H9 (cell line): Measurements from ENCODE around the gene ISX. TPM values are rescaled to one million over a fixed set of nuclear protein-coding genes. Genes with fewer than 3 reads are reported as not detected.

Experiments used
- DNase-seq: peaks from one replicate; pipeline ENCODE4 v3.0.0-alpha.2; 2017
- H2AFZ ChIP-seq: one replicate; pipeline ENCODE4 v1.6.1; 2013; ENCODE audit warnings: mild to moderate bottlenecking, low read length, control low read depth, moderate library complexity
- H2AK5ac ChIP-seq: 2 replicates; pipeline ENCODE4 v1.6.1; 2013; ENCODE audit warnings: low read length, control low read depth, mixed read lengths; ENCODE audit not compliant: insufficient read length
- H2BK120ac ChIP-seq: one replicate; pipeline ENCODE4 v1.6.1; 2013; ENCODE audit warnings: low read depth, mild to moderate bottlenecking, low read length, control low read depth, inconsistent platforms; ENCODE audit not compliant: poor library complexity, severe bottlenecking
- H2BK12ac ChIP-seq: 2 replicates; pipeline ENCODE4 v1.6.1; 2013; ENCODE audit warnings: low read length, control low read depth, mixed read lengths, low read depth; ENCODE audit not compliant: insufficient read length
- H2BK15ac ChIP-seq: 2 replicates; pipeline ENCODE4 v1.6.1; 2013; ENCODE audit warnings: low read depth, low read length, control low read depth
- H2BK20ac ChIP-seq: one replicate; pipeline ENCODE4 v1.6.1; 2013; ENCODE audit warnings: low read depth, mild to moderate bottlenecking, low read length, control low read depth, inconsistent platforms; ENCODE audit not compliant: poor library complexity, severe bottlenecking
- H2BK5ac ChIP-seq: 2 replicates; pipeline ENCODE4 v1.6.1; 2013; ENCODE audit warnings: low read length, control low read depth, mixed read lengths; ENCODE audit not compliant: insufficient read length
- H3K14ac ChIP-seq: 2 replicates; pipeline ENCODE4 v1.6.1; 2013; ENCODE audit warnings: low read length, control low read depth; ENCODE audit not compliant: insufficient read depth
- H3K18ac ChIP-seq: 2 replicates; pipeline ENCODE4 v1.6.1; 2013; ENCODE audit warnings: low read depth, mild to moderate bottlenecking, mixed read lengths, low read length, control low read depth; ENCODE audit not compliant: insufficient read length
- H3K23ac ChIP-seq: 2 replicates; pipeline ENCODE4 v1.6.1; 2013; ENCODE audit warnings: low read length, control low read depth, mixed read lengths, low read depth; ENCODE audit not compliant: insufficient read length
- H3K23me2 ChIP-seq: 2 replicates; pipeline ENCODE4 v1.6.1; 2013; ENCODE audit warnings: low read depth, mild to moderate bottlenecking, mixed read lengths, low read length, control low read depth; ENCODE audit not compliant: insufficient read length, poor library complexity, severe bottlenecking
- H3K27ac ChIP-seq: 2 replicates; pipeline ENCODE4 v1.5.1; 2013; ENCODE audit warnings: low read length, control low read depth, mixed read lengths, low read depth; ENCODE audit not compliant: insufficient read length
- H3K27me3 ChIP-seq: 2 replicates; pipeline ENCODE4 v1.6.1; 2013; ENCODE audit warnings: low read length, control low read depth, inconsistent platforms; ENCODE audit not compliant: insufficient read depth
- H3K4ac ChIP-seq: 2 replicates; pipeline ENCODE4 v1.6.1; 2013; ENCODE audit warnings: low read depth, mild to moderate bottlenecking, control low read depth, inconsistent platforms, low read length, moderate library complexity
- H3K4me1 ChIP-seq: 2 replicates; pipeline ENCODE4 v1.6.1; 2013; ENCODE audit warnings: low read length, control low read depth, inconsistent platforms; ENCODE audit not compliant: insufficient read depth
- H3K4me2 ChIP-seq: 2 replicates; pipeline ENCODE4 v1.6.1; 2013; ENCODE audit warnings: low read length, control low read depth, mixed read lengths; ENCODE audit not compliant: insufficient read length, insufficient read depth
- H3K56ac ChIP-seq: 2 replicates; pipeline ENCODE4 v1.6.1; 2013; ENCODE audit warnings: low read depth, mild to moderate bottlenecking, mixed read lengths, low read length, control low read depth; ENCODE audit not compliant: insufficient read length
- H3K79me1 ChIP-seq: 2 replicates; pipeline ENCODE4 v1.6.1; 2013; ENCODE audit warnings: low read depth, mild to moderate bottlenecking, moderate library complexity, low read length, control low read depth, inconsistent platforms; ENCODE audit not compliant: insufficient read depth, poor library complexity, severe bottlenecking
- H3K79me2 ChIP-seq: 2 replicates; pipeline ENCODE4 v1.6.1; 2013; ENCODE audit warnings: low read length, control low read depth, inconsistent platforms; ENCODE audit not compliant: insufficient read depth
- H3K9ac ChIP-seq: 2 replicates; pipeline ENCODE4 v1.6.1; 2013; ENCODE audit warnings: low read length, control low read depth, mixed read lengths; ENCODE audit not compliant: insufficient read length; ENCODE audit errors: extremely low read depth
- H3K9me3 ChIP-seq: one replicate; pipeline ENCODE4 v1.6.1; 2013; ENCODE audit warnings: low read depth, low read length, inconsistent platforms; ENCODE audit not compliant: control insufficient read depth
- H3T11ph ChIP-seq: one replicate; pipeline ENCODE4 v1.6.1; 2013; ENCODE audit warnings: mild to moderate bottlenecking, low read length, control low read depth, inconsistent platforms
- H4K20me1 ChIP-seq: one replicate; pipeline ENCODE4 v1.6.1; 2013; ENCODE audit not compliant: control insufficient read depth, insufficient read length, insufficient read depth
- H4K5ac ChIP-seq: 2 replicates; pipeline ENCODE4 v1.6.1; 2013; ENCODE audit warnings: low read depth, mild to moderate bottlenecking, mixed read lengths, low read length, control low read depth; ENCODE audit not compliant: insufficient read length
- H4K8ac ChIP-seq: replicated peaks from 2 replicates; pipeline ENCODE4 v1.6.1; 2013; ENCODE audit warnings: low read length, control low read depth, mixed read lengths, low read depth; ENCODE audit not compliant: insufficient read length
- H4K91ac ChIP-seq: 2 replicates; pipeline ENCODE4 v1.6.1; 2013; ENCODE audit warnings: low read depth, mild to moderate bottlenecking, moderate library complexity, mixed read lengths, low read length, control low read depth; ENCODE audit not compliant: insufficient read length
- H3K27ac Mint-ChIP-seq, 3 experiments: 2 replicates in 2 of 3; 3 replicates in 1 of 3; pipeline ENCODE4 v1.8.0; 2020 to 2021; ENCODE audit warnings: mixed read lengths in 3 of 3, mild to moderate bottlenecking in 1 of 3, moderate library complexity in 1 of 3
- H3K27me3 Mint-ChIP-seq: 2 replicates; pipeline ENCODE4 v1.8.0; 2021; ENCODE audit warnings: low read depth, mild to moderate bottlenecking, moderate library complexity, mixed read lengths
- H3K36me3 Mint-ChIP-seq, 3 experiments: 2 replicates in 2 of 3; 3 replicates in 1 of 3; pipeline ENCODE4 v1.8.0; 2020 to 2021; ENCODE audit warnings: low read depth in 3 of 3, mixed read lengths in 3 of 3; ENCODE audit not compliant: insufficient read depth in 1 of 3
- H3K4me1 Mint-ChIP-seq, 2 experiments: 2 replicates each; pipeline ENCODE4 v1.8.0; 2020; ENCODE audit warnings: mixed read lengths in 2 of 2
- H3K4me3 Mint-ChIP-seq, 2 experiments: 2 replicates in 1 of 2; 3 replicates in 1 of 2; pipeline ENCODE4 v1.8.0; 2020 to 2021; ENCODE audit warnings: mild to moderate bottlenecking in 2 of 2, mixed read lengths in 2 of 2, moderate library complexity in 1 of 2
- H3K9me3 Mint-ChIP-seq, 2 experiments: 2 replicates in 1 of 2; 3 replicates in 1 of 2; pipeline ENCODE4 v1.8.0; 2020; ENCODE audit warnings: mild to moderate bottlenecking in 2 of 2, mixed read lengths in 2 of 2, moderate library complexity in 1 of 2
- CTCF ChIP-seq: fragments of 200-600 bp; sonication (generic); conservative IDR thresholded peaks from 3 replicates; pipeline ENCODE4 v1.8.0; 2021; ENCODE audit warnings: antibody characterized with exemption, mild to moderate bottlenecking
- WGBS: extraction: QIAGEN DNeasy Blood & Tissue Kit; methylation state at CpG from one replicate; pipeline ENCODE4 v1.1.7; 2013; ENCODE audit warnings: missing lambda C conversion rate, low lambda C conversion rate, mixed read lengths; ENCODE audit not compliant: insufficient read length; ENCODE audit errors: extremely low coverage; 5-methylcytosine and 5-hydroxymethylcytosine counted together
- long read RNA-seq: library from polyadenylated mRNA; unstranded; transcript quantifications from one replicate; pipeline ENCODE4 v2.0.0, GENCODE V29; 2020
- total RNA-seq: library from RNA; stranded (reverse); gene quantifications from 2 replicates; pipeline ENCODE4 v1.2.1, GENCODE V29; 2021

Gene ISX
- not detected in 2 replicates for total RNA-seq
- long read RNA-seq, result 0 reads

DNA sequence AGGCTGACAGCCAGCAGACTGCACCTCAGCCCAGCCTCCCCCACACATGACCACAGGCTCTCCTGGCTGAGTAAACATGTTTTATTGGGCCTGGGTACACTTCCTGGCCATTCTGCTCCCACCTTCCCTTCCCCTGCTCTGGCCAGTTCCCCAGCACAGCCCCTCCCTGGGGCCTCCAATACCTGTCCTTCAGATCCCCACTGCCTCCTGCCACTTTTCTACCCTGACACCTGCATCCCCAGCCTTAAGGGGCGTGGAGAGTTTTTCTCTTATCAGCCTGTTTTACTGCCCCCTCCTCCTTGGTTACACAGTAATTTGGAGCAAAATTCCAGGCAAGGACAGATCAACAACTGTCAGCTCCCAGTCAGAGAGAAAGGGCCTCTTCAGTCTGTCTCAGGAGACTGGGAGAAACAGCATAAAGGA lies at the start of gene ISX:
Gene ISX, plus strand, starts transcription at position 363 of the 423 bp plus-strand sequence. CDS start 930 bp downstream, outside the sequence.
- Histone ChIP-seq H3K4ac (no peak within 1 kb of the TSS), H3K9ac (no peak within 1 kb of the TSS), H3K27ac (no peak within 1 kb of the TSS), H3K79me1 (no peaks in the 10 kb centered on the region), H2BK15ac (no peak within 1 kb of the TSS), H3K23ac (no peak within 1 kb of the TSS), H3K4me1 (no peaks in the 10 kb centered on the region), H2BK20ac (no peak within 1 kb of the TSS), H2BK12ac (no peak within 1 kb of the TSS), H2AFZ (no peak within 1 kb of the TSS), H4K5ac (no peak within 1 kb of the TSS), H3T11ph (no peak within 1 kb of the TSS), H3K4me2 (no peak within 1 kb of the TSS), H3K14ac (no peak within 1 kb of the TSS), H2BK120ac (no peak within 1 kb of the TSS), H3K56ac (no peak within 1 kb of the TSS), H3K23me2 (no peaks in the 10 kb centered on the region), H4K8ac (no peak within 1 kb of the TSS), H2BK5ac (peak within 1 kb of the TSS; percentile 19), H4K20me1 (no peaks in the 10 kb centered on the region), H3K9me3 (no peaks in the 10 kb centered on the region), H3K27me3 (no peaks in the 10 kb centered on the region), H4K91ac (no peak within 1 kb of the TSS), H3K79me2 (no peaks in the 10 kb centered on the region), H2AK5ac (no peak within 1 kb of the TSS), H3K18ac (no peak within 1 kb of the TSS)
- Mint-ChIP-seq H3K36me3 (no peaks in the 10 kb centered on the region), H3K4me1 (peaks cover 4 to 5% of the 10 kb centered on the region in 2 experiments; a peak in 2 of 4 replicates), H3K9me3 (no peaks in the 10 kb centered on the region), H3K27ac (peak within 1 kb of the TSS in 1 of 3 experiments; percentile 29; a peak in 2 of 7 replicates), H3K4me3 (no peak within 1 kb of the TSS), H3K27me3 (peaks cover 13% of the 10 kb centered on the region)
- TF ChIP-seq CTCF, result no peak
- no CpG with 5 or more reads among the region's 1 CpG for WGBS
- no peak for DNase-seq
